GM18498 (cell line): Measurements from ENCODE around the gene HTRA2.

Experiments
- ATAC-seq: cut with Tn5 transposase; IDR thresholded peaks from one replicate; pipeline ENCODE4 v1.9.1; 2021; ENCODE audit warnings: mild to moderate bottlenecking, moderate library complexity; ENCODE audit not compliant: unreplicated experiment

The HTRA2 gene

GRCh38 chr2:74515271-74515980 lies 14.3 kb upstream of the HTRA2 start:
- ATAC-seq: peak; percentile 29

GRCh38 chr2:74515981-74516633 lies 13.6 kb upstream of the HTRA2 start:
- peak; percentile 74 for ATAC-seq

GRCh38 chr2:74516650-74517049 lies 13.1 kb upstream of the HTRA2 start:
- no peak for ATAC-seq

GRCh38 chr2:74522516-74522915 lies 7.2 kb upstream of the HTRA2 start:
- no peak for ATAC-seq

- ATAC-seq: no peak
These were observed 5.7 kb upstream of the HTRA2 start for GRCh38 chr2:74524005-74524404.

GRCh38 chr2:74524955-74525716 lies 4.6 kb upstream of the HTRA2 start:
- ATAC-seq: no peak

GRCh38 chr2:74525717-74526648 lies 3.8 kb upstream of the HTRA2 start, which contains the start of gene DQX1:
Gene DQX1, minus strand, starts transcription at chr2:74526231. Its CDS starts 502 bp downstream, at chr2:74525729.
- no peak for ATAC-seq

GRCh38 chr2:74526649-74527230 lies 3.0 kb upstream of the HTRA2 start:
- no peak for ATAC-seq

GRCh38 chr2:74527741-74528140 lies 2.0 kb upstream of the HTRA2 start:
- no peak for ATAC-seq

GRCh38 chr2:74528600-74529356 lies 955 bp upstream of the HTRA2 start:
- ATAC-seq: peak; percentile 8

- ATAC-seq: peak; percentile 31
These were observed 780 bp downstream of the HTRA2 start for GRCh38 chr2:74530239-74531187.

GRCh38 chr2:74531666-74532065 lies 1.9 kb downstream of the HTRA2 start:
- ATAC-seq: no peak

GRCh38 chr2:74532222-74532621 lies 2.5 kb downstream of the HTRA2 start:
- ATAC-seq: no peak

- ATAC-seq: no peak
These were observed 3.7 kb downstream of the HTRA2 start for GRCh38 chr2:74533464-74533863.

GRCh38 chr2:74534411-74534810 lies 4.7 kb downstream of the HTRA2 start:
- no peak for ATAC-seq

GRCh38 chr2:74535440-74535965 lies 5.8 kb downstream of the HTRA2 start:
- no peak for ATAC-seq

GRCh38 chr2:74536166-74536950 lies 6.6 kb downstream of the HTRA2 start:
- ATAC-seq: no peak
